ACHN (cell line): ENCODE data around the gene NR1H3.
"Not testable (repeated sequence)": the region's sequence is repeated elsewhere in the genome, so short reads cannot be mapped to it uniquely, and the experiment has no call there.

Experiments
- DNase-seq: peaks from one replicate; pipeline ENCODE4 v3.0.0-alpha.2; 2015
- in situ Hi-C: cut with HindIII; loops from 2 replicates; pipeline ENCODE4 v1.10.0; 2017; ENCODE audit warnings: low sequenced_read_pairs, low pct_ligation_motif_present, low pct_unique_long_range_greater_than_20kb

The NR1H3 gene

GRCh38 chr11:47285969-47286770, 28.4 kb downstream of the NR1H3 start:
- no peak for DNase-seq
- in situ Hi-C loops: no loop called here

GRCh38 chr11:47288066-47288465, 30.3 kb downstream of the NR1H3 start:
- no peak for DNase-seq
- in situ Hi-C loops: no loop called here

- no peak for DNase-seq
- in situ Hi-C loops: no loop called here
Measured at GRCh38 chr11:47289856-47290255, 32.1 kb downstream of the NR1H3 start.

GRCh38 chr11:47295385-47295784, 37.6 kb downstream of the NR1H3 start:
- no peak for DNase-seq
- in situ Hi-C loops: no loop called here

- no peak for DNase-seq
- in situ Hi-C loops: no loop called here
Measured at GRCh38 chr11:47296045-47296444, 38.2 kb downstream of the NR1H3 start.

- in situ Hi-C loops: no loop called here
- DNase-seq: no peak
Measured at GRCh38 chr11:47299078-47299477, 41.3 kb downstream of the NR1H3 start.

GRCh38 chr11:47302853-47303252, 45.1 kb downstream of the NR1H3 start:
- in situ Hi-C loops: no loop called here
- no peak for DNase-seq

- in situ Hi-C loops: no loop called here
- DNase-seq: no peak
Measured at GRCh38 chr11:47305734-47306483, 48.1 kb downstream of the NR1H3 start.

- DNase-seq: no peak
- in situ Hi-C loops: no loop called here
Measured at GRCh38 chr11:47306484-47306844, 48.7 kb downstream of the NR1H3 start.

- in situ Hi-C loops: no loop called here
- no peak for DNase-seq
Measured at GRCh38 chr11:47308050-47308823, 50.4 kb downstream of the NR1H3 start.

GRCh38 chr11:47314992-47315391, 57.2 kb downstream of the NR1H3 start:
- in situ Hi-C loops: no loop called here
- no peak for DNase-seq

- DNase-seq, in situ Hi-C loops: not testable (repeated sequence)
Measured at GRCh38 chr11:47316501-47316900, 58.7 kb downstream of the NR1H3 start.

- in situ Hi-C loops: no loop called here
- DNase-seq: no peak
Measured at GRCh38 chr11:47317064-47317828, 59.5 kb downstream of the NR1H3 start.

- DNase-seq: no peak
- in situ Hi-C loops: no loop called here
Measured at GRCh38 chr11:47318166-47318565, 60.4 kb downstream of the NR1H3 start.
